ENCODE results near the gene KIF16B. TPM values are rescaled to one million over a fixed set of nuclear protein-coding genes. Genes with fewer than 3 reads are reported as not detected.

The KIF16B gene
- total and polyA plus RNA-seq, 4 donors, result 5.1 to 19.7 (median 8.4) TPM

DNA sequence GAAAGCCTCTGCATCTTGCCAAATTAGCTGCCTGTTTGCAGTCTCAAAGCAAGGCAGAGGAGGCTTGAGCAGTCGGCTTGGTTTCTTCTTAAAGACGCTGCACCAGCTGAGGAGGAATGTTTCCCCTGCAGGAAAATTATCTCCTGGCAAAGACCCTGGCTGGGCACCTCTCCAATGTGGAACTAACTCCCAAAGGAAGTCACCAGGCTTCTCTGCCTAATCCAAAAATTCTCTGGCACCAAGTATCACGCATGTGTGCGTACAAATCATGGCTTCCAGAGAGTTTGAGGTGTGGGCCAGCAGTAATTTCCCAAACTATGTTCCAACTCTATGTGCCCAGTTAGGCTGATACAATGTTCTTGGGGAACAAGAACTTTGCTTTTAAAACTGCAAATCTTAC, 176.2 kb downstream of the KIF16B start (continued):
- TF ChIP-seq, protein P1, sequence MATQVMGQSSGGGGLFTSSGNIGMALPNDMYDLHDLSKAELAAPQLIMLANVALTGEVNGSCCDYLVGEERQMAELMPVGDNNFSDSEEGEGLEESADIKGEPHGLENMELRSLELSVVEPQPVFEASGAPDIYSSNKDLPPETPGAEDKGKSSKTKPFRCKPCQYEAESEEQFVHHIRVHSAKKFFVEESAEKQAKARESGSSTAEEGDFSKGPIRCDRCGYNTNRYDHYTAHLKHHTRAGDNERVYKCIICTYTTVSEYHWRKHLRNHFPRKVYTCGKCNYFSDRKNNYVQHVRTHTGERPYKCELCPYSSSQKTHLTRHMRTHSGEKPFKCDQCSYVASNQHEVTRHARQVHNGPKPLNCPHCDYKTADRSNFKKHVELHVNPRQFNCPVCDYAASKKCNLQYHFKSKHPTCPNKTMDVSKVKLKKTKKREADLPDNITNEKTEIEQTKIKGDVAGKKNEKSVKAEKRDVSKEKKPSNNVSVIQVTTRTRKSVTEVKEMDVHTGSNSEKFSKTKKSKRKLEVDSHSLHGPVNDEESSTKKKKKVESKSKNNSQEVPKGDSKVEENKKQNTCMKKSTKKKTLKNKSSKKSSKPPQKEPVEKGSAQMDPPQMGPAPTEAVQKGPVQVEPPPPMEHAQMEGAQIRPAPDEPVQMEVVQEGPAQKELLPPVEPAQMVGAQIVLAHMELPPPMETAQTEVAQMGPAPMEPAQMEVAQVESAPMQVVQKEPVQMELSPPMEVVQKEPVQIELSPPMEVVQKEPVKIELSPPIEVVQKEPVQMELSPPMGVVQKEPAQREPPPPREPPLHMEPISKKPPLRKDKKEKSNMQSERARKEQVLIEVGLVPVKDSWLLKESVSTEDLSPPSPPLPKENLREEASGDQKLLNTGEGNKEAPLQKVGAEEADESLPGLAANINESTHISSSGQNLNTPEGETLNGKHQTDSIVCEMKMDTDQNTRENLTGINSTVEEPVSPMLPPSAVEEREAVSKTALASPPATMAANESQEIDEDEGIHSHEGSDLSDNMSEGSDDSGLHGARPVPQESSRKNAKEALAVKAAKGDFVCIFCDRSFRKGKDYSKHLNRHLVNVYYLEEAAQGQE (IDR thresholded peaks at IDR 0.05), result no peak
- TF ChIP-seq FOXA1 (IDR thresholded peaks at IDR 0.05), result no peak
- TF ChIP-seq FOXA2 (IDR thresholded peaks at IDR 0.05), result no peak
- no peak for TF ChIP-seq RXRA (IDR thresholded peaks at IDR 0.05)
- TF ChIP-seq NR2F2 (IDR thresholded peaks at IDR 0.05), result no peak
- TF ChIP-seq RAD21 (IDR thresholded peaks at IDR 0.05), result no peak
- TF ChIP-seq TAF1 (conservative IDR thresholded peaks at IDR 0.05), result no peak
- no peak for TF ChIP-seq EGR1 (IDR thresholded peaks at IDR 0.05; ENCODE audit: low read depth in 2 of 2)
- TF ChIP-seq, protein P2, sequence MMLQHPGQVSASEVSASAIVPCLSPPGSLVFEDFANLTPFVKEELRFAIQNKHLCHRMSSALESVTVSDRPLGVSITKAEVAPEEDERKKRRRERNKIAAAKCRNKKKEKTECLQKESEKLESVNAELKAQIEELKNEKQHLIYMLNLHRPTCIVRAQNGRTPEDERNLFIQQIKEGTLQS (IDR thresholded peaks at IDR 0.05), result no peak

DNA sequence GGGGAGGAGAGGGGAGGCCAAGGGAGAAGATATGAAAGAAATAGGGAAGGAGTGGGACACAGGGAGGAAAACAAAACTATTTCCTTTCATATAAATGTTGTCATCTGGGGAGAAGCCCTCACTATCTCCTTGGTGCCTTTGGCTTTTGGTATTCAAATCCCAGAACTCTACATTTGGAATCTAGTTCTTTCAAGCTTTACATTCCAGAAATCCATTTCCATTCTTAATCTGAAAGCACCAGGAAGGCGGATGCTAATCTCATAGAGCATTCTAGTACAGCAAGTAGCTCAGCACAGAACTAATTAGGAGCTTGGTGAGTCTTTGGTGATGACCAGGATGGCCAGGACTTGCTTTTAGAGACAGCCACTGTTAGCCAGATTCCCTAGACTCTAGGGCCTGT, 177.9 kb downstream of the KIF16B start:
- 93% methylated on average over 1 of the region's 1 CpG for WGBS

DNA sequence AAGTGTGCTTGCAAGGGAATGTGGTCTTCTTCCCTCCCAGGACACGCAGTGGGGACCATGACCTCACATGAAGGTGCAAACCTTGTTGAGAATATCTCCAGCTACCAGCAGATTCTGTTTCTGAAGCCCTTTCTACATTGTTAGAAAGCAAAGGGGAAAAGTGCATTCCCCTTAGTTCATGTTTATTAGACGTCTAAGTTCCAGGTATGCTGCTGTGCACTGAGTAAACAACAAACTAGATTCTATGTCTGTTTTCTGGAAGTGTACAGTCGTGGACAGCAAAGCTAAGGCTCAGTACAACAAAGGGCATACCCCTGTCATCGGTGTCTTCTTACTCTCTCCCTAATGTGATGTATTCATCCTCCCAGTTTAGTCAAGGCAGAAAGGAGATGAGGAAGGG, 178.5 kb downstream of the KIF16B start:
- 88% methylated on average over 4 of the region's 4 CpGs for WGBS
- H3K9me3 ChIP-seq (ENCODE audit: control insufficient read depth in 4 of 4, low read length in 3 of 4), result no peaks in the 10 kb centered on the region
- DNase-seq (ENCODE audit: low spot score), result no peak
- peaks cover 0 to 2% (median under 1%) of the 10 kb centered on the region in 4 donors for H3K36me3 ChIP-seq (ENCODE audit: control insufficient read depth in 4 of 4, insufficient read depth in 3 of 4, low read depth in 1 of 4, low read length in 3 of 4)
- no peak overlapping the region for H3K9ac ChIP-seq (ENCODE audit: low read depth in 1 of 2, low read length in 2 of 2)
- no peak overlapping the region for H3K4me3 ChIP-seq (ENCODE audit: low read depth in 1 of 3, low read length in 3 of 3)
- TF ChIP-seq GABPA (IDR thresholded peaks at IDR 0.05 in 1 of 2, conservative IDR thresholded peaks at IDR 0.05 in 1 of 2) (no peak), EGR1 (IDR thresholded peaks at IDR 0.05; ENCODE audit: low read depth in 2 of 2) (no peak), HNF4A (conservative IDR thresholded peaks at IDR 0.05) (no peak), YY1 (IDR thresholded peaks at IDR 0.05) (no peak), FOXA1 (IDR thresholded peaks at IDR 0.05) (no peak), SP1 (IDR thresholded peaks at IDR 0.05) (no peak), FOXA2 (IDR thresholded peaks at IDR 0.05) (no peak), TAF1 (conservative IDR thresholded peaks at IDR 0.05) (no peak), NR2F2 (IDR thresholded peaks at IDR 0.05) (no peak), RXRA (IDR thresholded peaks at IDR 0.05) (no peak), RAD21 (IDR thresholded peaks at IDR 0.05) (no peak)
- TF ChIP-seq, protein P1 (IDR thresholded peaks at IDR 0.05), result no peak
- TF ChIP-seq, protein P3, sequence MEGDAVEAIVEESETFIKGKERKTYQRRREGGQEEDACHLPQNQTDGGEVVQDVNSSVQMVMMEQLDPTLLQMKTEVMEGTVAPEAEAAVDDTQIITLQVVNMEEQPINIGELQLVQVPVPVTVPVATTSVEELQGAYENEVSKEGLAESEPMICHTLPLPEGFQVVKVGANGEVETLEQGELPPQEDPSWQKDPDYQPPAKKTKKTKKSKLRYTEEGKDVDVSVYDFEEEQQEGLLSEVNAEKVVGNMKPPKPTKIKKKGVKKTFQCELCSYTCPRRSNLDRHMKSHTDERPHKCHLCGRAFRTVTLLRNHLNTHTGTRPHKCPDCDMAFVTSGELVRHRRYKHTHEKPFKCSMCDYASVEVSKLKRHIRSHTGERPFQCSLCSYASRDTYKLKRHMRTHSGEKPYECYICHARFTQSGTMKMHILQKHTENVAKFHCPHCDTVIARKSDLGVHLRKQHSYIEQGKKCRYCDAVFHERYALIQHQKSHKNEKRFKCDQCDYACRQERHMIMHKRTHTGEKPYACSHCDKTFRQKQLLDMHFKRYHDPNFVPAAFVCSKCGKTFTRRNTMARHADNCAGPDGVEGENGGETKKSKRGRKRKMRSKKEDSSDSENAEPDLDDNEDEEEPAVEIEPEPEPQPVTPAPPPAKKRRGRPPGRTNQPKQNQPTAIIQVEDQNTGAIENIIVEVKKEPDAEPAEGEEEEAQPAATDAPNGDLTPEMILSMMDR (IDR thresholded peaks at IDR 0.05; ENCODE audit: low read depth, low read length, missing input control), result no peak
- H3K27me3 ChIP-seq (ENCODE audit: control insufficient read depth in 4 of 4, insufficient read depth in 4 of 4, low read length in 3 of 4), result no peaks in the 10 kb centered on the region
- H3K4me1 ChIP-seq (ENCODE audit: control insufficient read depth in 4 of 4, insufficient read depth in 4 of 4, low read length in 3 of 4), result no peaks in the 10 kb centered on the region
- no peak overlapping the region for H3K27ac ChIP-seq (ENCODE audit: low read depth in 1 of 2, low read length in 2 of 2)

More for the DNA sequence above, 177.9 kb downstream of the KIF16B start:
- Histone ChIP-seq H3K9ac (ENCODE audit: low read depth in 1 of 2, low read length in 2 of 2) (no peak overlapping the region), H3K9me3 (ENCODE audit: control insufficient read depth in 4 of 4, low read length in 3 of 4) (no peaks in the 10 kb centered on the region), H3K36me3 (ENCODE audit: control insufficient read depth in 4 of 4, insufficient read depth in 3 of 4, low read depth in 1 of 4, low read length in 3 of 4) (peaks cover 0 to 3% (median 1%) of the 10 kb centered on the region in 4 donors), H3K27ac (ENCODE audit: low read depth in 1 of 2, low read length in 2 of 2) (no peak overlapping the region), H3K27me3 (ENCODE audit: control insufficient read depth in 4 of 4, insufficient read depth in 4 of 4, low read length in 3 of 4) (no peaks in the 10 kb centered on the region), H3K4me3 (ENCODE audit: low read depth in 1 of 3, low read length in 3 of 3) (no peak overlapping the region), H3K4me1 (ENCODE audit: control insufficient read depth in 4 of 4, insufficient read depth in 4 of 4, low read length in 3 of 4) (no peaks in the 10 kb centered on the region)
- no peak for TF ChIP-seq HNF4A (conservative IDR thresholded peaks at IDR 0.05)
- no peak for TF ChIP-seq FOXA1 (IDR thresholded peaks at IDR 0.05)
- TF ChIP-seq HNF4G (IDR thresholded peaks at IDR 0.05), result no peak
- DNase-seq (ENCODE audit: low spot score), result no peak

All from liver (tissue), 9 donors.